Measurements from ENCODE around the gene RANBP3. TPM values are rescaled to one million over a fixed set of nuclear protein-coding genes. Genes with fewer than 3 reads are reported as not detected.

The RANBP3 gene
- total RNA-seq, 3 donors from 2014 or later (not counting 1 experiment from before 2014, with no cell fraction given) = 73.9 to 95.2 (median 89.7) TPM

GRCh38 chr19:5978606-5979552 is 939 bp upstream of the RANBP3 start:
- DNase-seq = peak in 1 of 2 donors; percentile 33
- Mint-ChIP-seq H3K36me3 (no peaks in the 10 kb centered on the region), H3K27me3 (ENCODE audit: low read depth in 2 of 2) (no peaks in the 10 kb centered on the region), H3K27ac (peak overlapping the region; percentile 92 to 98), H3K4me3 (peak overlapping the region; percentile 99), H3K4me1 (peaks cover 50 to 51% of the 10 kb centered on the region in 2 donors), H3K9me3 (no peaks in the 10 kb centered on the region)
- 35% methylated on average over 32 of the region's 33 CpGs for WGBS (ENCODE audit: insufficient coverage)
- Histone ChIP-seq H3K27me3 (ENCODE audit: control insufficient read depth, insufficient read depth, low read length) (no peaks in the 10 kb centered on the region), H3K36me3 (ENCODE audit: control insufficient read depth, insufficient read depth, low read length) (peaks cover 7% of the 10 kb centered on the region), H3K9me3 (ENCODE audit: control insufficient read depth, insufficient read depth, low read length) (no peaks in the 10 kb centered on the region), H3K4me1 (ENCODE audit: control insufficient read depth, insufficient read depth, low read length) (peaks cover 34% of the 10 kb centered on the region), H3K27ac (ENCODE audit: low read length) (peak overlapping the region; percentile 64), H3K4me3 (ENCODE audit: low read length) (peak overlapping the region; percentile 53)
- no peak for ATAC-seq
- intact Hi-C loops (cut with micrococcal nuclease) = loop anchor here (5.0 kb wide), 1 partner anchor 77 kb away; the partner anchor contains the start of genes NDUFA11 and VMAC
- no peak for TF ChIP-seq CTCF (IDR thresholded peaks at IDR 0.05)

- Mint-ChIP-seq H3K9me3 (no peaks in the 10 kb centered on the region), H3K4me1 (peaks cover 52 to 55% of the 10 kb centered on the region in 2 donors), H3K4me3 (peak overlapping the region; percentile 99), H3K36me3 (no peaks in the 10 kb centered on the region), H3K27ac (peak overlapping the region; percentile 92 to 98), H3K27me3 (ENCODE audit: low read depth in 2 of 2) (no peaks in the 10 kb centered on the region)
- no peak for DNase-seq
- intact Hi-C loops (cut with micrococcal nuclease) = loop anchor here (5.0 kb wide), 1 partner anchor 75 kb away; the partner anchor contains the start of genes NDUFA11 and VMAC
- H3K36me3 ChIP-seq (ENCODE audit: control insufficient read depth, insufficient read depth, low read length) = peaks cover 11% of the 10 kb centered on the region
- H3K27ac ChIP-seq (ENCODE audit: low read length) = peak overlapping the region; percentile 59
- peak overlapping the region; percentile 53 for H3K4me3 ChIP-seq (ENCODE audit: low read length)
- no peaks in the 10 kb centered on the region for H3K27me3 ChIP-seq (ENCODE audit: control insufficient read depth, insufficient read depth, low read length)
- H3K4me1 ChIP-seq (ENCODE audit: control insufficient read depth, insufficient read depth, low read length) = peaks cover 34% of the 10 kb centered on the region
- ATAC-seq = peak in 2 of 3 donors; percentile 1 to 5
- WGBS (ENCODE audit: insufficient coverage) = under 1% methylated on average over 43 of the region's 43 CpGs
- H3K9me3 ChIP-seq (ENCODE audit: control insufficient read depth, insufficient read depth, low read length) = no peaks in the 10 kb centered on the region
- TF ChIP-seq CTCF (IDR thresholded peaks at IDR 0.05) = no peak
Observed at GRCh38 chr19:5977222-5977784, 637 bp downstream of the RANBP3 start.

- H3K27me3 Mint-ChIP-seq (ENCODE audit: low read depth in 2 of 2) = no peaks in the 10 kb centered on the region
- DNase-seq (no peak), ATAC-seq (no peak)
- H3K36me3 Mint-ChIP-seq = no peaks in the 10 kb centered on the region
- H3K4me3 Mint-ChIP-seq = peak overlapping the region; percentile 99
- intact Hi-C loops (cut with micrococcal nuclease) = loop anchor here (5.0 kb wide), 1 partner anchor 74 kb away; the partner anchor contains the start of genes NDUFA11 and VMAC
- peak overlapping the region; percentile 53 for H3K4me3 ChIP-seq (ENCODE audit: low read length)
- peaks cover 36% of the 10 kb centered on the region for H3K4me1 ChIP-seq (ENCODE audit: control insufficient read depth, insufficient read depth, low read length)
- H3K36me3 ChIP-seq (ENCODE audit: control insufficient read depth, insufficient read depth, low read length) = peaks cover 11% of the 10 kb centered on the region
- 59% methylated on average over 8 of the region's 8 CpGs for WGBS (ENCODE audit: insufficient coverage)
- peaks cover 58 to 60% of the 10 kb centered on the region in 2 donors for H3K4me1 Mint-ChIP-seq
- H3K27me3 ChIP-seq (ENCODE audit: control insufficient read depth, insufficient read depth, low read length) = no peaks in the 10 kb centered on the region
- H3K27ac ChIP-seq (ENCODE audit: low read length) = no peak overlapping the region
- H3K27ac Mint-ChIP-seq = peak overlapping the region; percentile 92 to 98
- H3K9me3 ChIP-seq (ENCODE audit: control insufficient read depth, insufficient read depth, low read length) = no peaks in the 10 kb centered on the region
- no peaks in the 10 kb centered on the region for H3K9me3 Mint-ChIP-seq
- no peak for TF ChIP-seq CTCF (IDR thresholded peaks at IDR 0.05)
Observed at GRCh38 chr19:5976768-5977167, 1.2 kb downstream of the RANBP3 start.

All from natural killer cell (primary cell).